ENCODE results near the gene HOMER2.
"Not testable (repeated sequence)": the region's sequence is repeated elsewhere in the genome, so short reads cannot be mapped to it uniquely, and the experiment has no call there.

Gene HOMER2

DNA sequence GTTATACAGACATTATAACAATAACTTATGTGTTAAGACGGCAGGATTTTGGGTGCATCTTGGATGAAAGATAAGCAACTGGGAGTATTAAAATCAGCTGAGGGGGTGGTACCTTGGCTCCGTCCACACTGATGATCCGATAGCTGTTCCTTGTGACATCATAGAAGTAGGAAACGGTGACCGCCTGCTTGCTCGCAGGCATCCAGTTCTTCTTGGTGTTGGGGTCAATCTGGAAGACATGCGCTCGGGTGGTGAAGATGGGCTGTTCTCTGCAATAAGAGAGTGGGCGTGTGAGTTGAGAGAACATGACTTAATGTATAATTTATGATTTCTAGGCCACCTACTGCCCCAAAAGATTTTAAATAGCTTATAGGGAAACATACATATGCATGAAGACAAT is 59.9 kb downstream of the HOMER2 start:
- no peak for DNase-seq

GRCh38 chr15:82890995-82891390 is 61.5 kb downstream of the HOMER2 start:
- no peak for DNase-seq

GRCh38 chr15:82890338-82890994 is 62.1 kb downstream of the HOMER2 start:
- DNase-seq = no peak

- no peak for DNase-seq
Measured at GRCh38 chr15:82882273-82882928, 70.1 kb downstream of the HOMER2 start.

GRCh38 chr15:82881747-82882146 is 70.8 kb downstream of the HOMER2 start:
- no peak for DNase-seq

GRCh38 chr15:82880704-82881103 is 71.8 kb downstream of the HOMER2 start:
- DNase-seq = no peak

DNA sequence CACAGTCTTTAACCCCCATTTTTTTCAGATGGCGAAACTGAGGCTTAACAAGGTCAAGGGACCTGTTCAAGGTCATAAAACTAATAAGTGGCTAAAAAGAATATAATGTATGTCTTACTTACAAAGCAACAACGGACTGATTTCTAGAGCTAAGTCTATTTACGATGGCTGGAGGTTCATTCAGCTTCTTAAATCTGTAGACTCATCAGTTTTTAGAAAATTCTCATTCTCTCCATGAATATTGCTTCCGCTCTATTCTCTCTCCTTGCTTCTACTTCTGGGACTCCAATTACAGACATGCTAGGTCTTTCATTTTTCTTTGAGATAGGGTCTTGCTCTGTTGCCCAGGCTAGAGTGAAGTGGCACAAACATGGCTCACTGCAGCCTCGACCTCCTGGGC is 74.2 kb downstream of the HOMER2 start:
- no peak for DNase-seq

DNA sequence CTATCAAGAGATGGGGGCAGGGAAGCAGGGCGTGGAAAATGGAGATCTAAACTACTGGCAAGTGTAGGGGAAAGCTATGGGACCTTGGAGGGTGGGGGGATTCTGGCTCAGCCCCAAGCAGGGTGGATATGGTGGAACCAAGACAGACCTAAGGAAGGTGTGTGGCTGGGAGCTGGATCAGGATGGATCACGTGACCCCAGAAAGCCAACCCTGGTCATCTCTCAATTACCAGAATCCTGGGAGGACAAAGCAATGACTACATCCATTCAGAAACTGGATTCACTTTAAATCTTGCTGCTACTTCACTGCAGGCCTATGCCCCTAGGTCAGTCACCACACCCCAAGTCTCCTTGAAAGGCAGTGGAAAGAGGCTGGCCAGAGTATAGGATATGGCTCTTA is 74.7 kb downstream of the HOMER2 start:
- DNase-seq = no peak

DNA sequence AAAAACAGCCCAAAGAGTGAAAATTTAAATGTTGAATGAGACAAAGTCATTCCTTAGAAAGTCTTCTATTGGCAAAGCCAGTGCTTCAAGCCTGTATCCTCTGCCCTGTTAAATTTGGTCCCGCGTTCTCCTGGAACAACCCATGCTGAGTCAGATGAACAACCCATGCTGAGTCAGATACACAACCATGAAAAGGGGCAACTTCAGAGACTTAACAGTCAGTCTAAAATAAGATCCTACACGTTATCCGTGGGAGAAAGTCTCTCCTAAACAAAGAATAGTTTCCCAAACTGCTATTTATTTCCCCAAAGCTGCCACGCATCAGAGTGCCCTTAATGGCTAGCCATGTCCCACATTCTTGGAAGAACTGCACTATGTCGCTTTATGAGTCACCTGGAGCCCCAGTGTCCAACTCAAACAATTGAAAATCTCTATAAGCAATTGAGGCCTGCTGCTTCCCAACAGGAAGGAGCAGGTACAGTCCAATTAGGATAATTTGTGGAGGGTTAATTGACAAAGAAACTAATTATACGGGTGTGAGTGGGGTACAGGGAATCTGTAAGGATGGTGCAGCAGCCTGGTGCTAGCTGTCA is 77.0 kb downstream of the HOMER2 start:
- DNase-seq = no peak

DNA sequence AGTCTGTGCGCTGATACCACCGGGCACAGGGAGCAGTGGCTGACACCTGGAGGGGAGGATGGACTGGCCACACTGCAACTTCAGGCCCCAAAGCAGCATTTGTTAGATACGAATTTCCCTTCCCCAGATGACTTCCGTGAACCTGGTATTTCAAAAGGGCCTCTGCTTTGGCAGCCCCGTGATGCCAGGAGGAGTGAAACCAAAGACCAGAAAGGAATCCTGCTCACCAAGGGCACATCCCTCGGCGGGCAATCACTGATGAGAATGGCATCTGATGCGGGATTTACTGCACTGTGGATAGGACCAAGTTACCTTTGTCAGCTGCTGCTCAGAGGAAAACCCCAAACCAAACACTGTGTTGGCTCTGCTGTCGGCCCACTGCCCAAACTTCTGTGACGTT is 77.6 kb downstream of the HOMER2 start:
- no peak for DNase-seq

DNA sequence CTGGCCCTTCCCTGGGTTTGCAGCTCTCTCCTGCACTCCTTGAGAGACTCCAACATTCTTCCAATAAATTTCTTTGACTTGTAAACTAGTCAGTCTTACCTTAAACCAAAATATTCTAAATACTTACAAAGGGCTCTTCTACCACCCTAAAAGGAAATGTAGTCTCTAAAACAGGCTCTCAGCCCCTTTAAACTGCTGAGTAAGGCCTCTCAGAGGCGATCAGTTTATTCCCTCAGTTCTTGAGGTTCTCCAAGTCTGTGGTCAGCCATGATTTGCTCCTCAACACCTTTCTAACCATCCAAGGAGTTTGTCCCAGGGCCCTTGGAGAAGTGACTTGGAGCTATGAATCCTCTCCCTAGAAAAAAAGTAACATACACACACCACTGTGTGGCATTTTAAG is 78.3 kb downstream of the HOMER2 start:
- no peak for DNase-seq

GRCh38 chr15:82873000-82873680 is 79.4 kb downstream of the HOMER2 start:
- no peak for DNase-seq

DNA sequence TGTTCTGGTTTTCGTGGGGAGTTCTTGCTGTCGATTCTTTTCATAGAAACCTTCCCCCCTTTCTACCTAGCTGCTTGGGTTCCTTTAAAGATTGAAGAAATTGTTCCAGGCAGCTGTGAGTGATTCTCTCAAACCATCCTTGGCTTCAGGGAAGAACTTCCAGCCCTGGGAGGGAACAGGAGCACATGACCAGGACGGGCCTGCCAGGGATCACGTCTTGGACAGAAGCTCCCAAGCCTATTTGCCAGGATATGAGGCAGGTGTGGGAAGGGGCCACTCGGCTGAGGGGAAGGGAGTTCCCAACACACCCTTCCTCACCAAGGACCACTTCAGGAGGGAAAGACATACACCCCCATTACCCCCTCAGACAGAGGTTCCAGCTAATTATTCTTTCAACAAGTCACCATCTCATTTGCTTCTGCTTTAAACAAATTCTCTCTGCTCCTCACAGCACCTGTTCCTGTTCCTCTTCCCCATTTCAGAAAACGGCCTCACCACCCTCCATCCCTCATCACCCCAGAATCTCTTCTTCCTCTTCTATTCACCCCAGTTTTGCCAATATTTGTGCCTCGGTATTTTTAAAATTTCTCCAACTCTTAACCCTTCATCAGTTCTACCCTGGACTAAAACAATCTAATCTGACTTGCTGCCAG is 80.6 kb downstream of the HOMER2 start:
- no peak for DNase-seq

DNA sequence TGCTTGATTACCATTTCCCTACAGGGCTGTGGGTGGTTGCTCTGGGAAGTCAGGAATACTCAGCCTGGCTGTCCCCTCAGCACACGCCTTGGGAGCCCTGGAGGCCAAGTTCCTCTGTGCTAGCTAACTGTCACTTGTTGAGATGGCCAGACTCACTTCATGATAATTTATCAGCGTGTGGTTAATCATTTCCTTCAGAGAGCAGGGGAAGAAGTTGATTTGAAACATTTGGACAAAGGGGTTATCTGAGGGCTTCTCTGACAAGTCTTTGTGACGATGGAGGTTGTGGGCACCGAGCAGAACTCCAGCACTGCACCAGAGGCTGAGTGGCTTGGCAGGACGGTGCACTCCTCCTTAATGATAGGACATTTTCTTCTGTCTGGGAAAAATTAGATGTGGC is 81.2 kb downstream of the HOMER2 start:
- no peak for DNase-seq

GRCh38 chr15:82870727-82871320 is 81.7 kb downstream of the HOMER2 start:
- DNase-seq = no peak

GRCh38 chr15:82865981-82866380 is 86.5 kb downstream of the HOMER2 start:
- not testable (repeated sequence) for DNase-seq

- not testable (repeated sequence) for DNase-seq
Measured at GRCh38 chr15:82865581-82865980, 86.9 kb downstream of the HOMER2 start.

DNA sequence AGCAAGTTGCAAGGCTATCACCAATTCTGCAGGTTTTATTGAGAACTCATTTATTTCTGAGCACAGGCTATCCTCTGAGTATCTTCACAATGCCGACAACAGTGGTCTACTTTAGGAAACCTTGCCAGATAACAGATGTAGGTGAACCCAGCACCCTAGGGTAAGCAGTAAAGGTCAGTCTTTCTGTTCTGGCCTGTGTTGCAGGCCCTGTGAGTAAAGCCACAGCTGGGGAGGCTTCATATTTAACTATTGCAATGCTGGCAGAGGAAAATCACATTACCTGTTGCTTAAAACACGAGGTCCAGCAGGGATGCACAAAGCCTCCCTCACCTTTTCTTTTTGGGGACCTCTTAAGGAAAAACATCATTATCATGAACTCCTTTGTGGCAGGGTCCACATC is 87.6 kb downstream of the HOMER2 start:
- no peak for DNase-seq

GRCh38 chr15:82862886-82863285 is 89.6 kb downstream of the HOMER2 start:
- no peak for DNase-seq

DNA sequence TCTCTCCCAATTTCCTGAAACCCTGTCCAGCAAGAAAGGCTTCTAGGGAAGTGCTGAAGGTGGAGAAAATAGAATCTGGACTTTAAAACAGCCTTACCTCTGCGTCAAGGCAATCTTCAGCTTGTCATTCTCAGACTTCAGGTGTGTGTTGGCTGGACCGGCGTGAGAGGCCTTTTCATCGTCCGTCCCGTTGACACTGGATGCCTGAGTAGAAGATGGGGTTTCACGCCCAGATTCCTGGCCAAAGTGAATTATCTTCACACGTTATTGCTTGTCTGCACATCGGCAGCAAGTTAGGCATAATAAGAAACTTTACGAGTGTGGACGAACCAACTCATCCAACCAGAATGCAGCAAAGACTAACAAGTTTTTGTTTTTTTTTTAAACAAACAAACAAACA is 93.6 kb downstream of the HOMER2 start:
- DNase-seq = no peak

GRCh38 chr15:82856397-82857170 is 95.9 kb downstream of the HOMER2 start:
- DNase-seq = no peak
